GM23338 (cell line): ENCODE measurements around the gene SOX1. TPM values are rescaled to one million over a fixed set of nuclear protein-coding genes. Genes with fewer than 3 reads are reported as not detected.

Experiments
- ATAC-seq: fragments of 200-7000 bp; cut with Tn5 transposase; 3 replicates; pipeline ENCODE4 v1.9.1; 2020
- DNase-seq: peaks from one replicate; pipeline ENCODE4 v3.0.0-alpha.2; 2015; ENCODE audit warnings: low spot score
- H2AFZ ChIP-seq: fragments of 200-600 bp; sonication (generic); 2 replicates; pipeline ENCODE4 v1.8.0; 2016; ENCODE audit warnings: antibody characterized with exemption, mild to moderate bottlenecking, moderate library complexity
- H3F3A ChIP-seq: fragments of 200-600 bp; sonication (generic); replicated peaks from 2 replicates; pipeline ENCODE4 v1.8.0; 2017; ENCODE audit warnings: antibody characterized with exemption, mixed run types, low read depth
- H3K27ac ChIP-seq: fragments of 200-600 bp; sonication (generic); 2 replicates; pipeline ENCODE4 v1.6.1; 2016; ENCODE audit warnings: low read depth
- H3K27me3 ChIP-seq: fragments of 200-600 bp; sonication (generic); 2 replicates; pipeline ENCODE4 v1.8.0; 2016; ENCODE audit warnings: mild to moderate bottlenecking, mixed run types, moderate library complexity; ENCODE audit not compliant: insufficient read depth
- H3K36me3 ChIP-seq: fragments of 200-600 bp; sonication (generic); 2 replicates; pipeline ENCODE4 v1.8.0; 2016; ENCODE audit warnings: mild to moderate bottlenecking; ENCODE audit not compliant: insufficient read depth
- H3K4me1 ChIP-seq: fragments of 200-600 bp; sonication (generic); 2 replicates; pipeline ENCODE4 v1.8.0; 2016; ENCODE audit warnings: mild to moderate bottlenecking, moderate library complexity; ENCODE audit not compliant: insufficient read depth
- H3K4me2 ChIP-seq: fragments of 200-600 bp; sonication (generic); 2 replicates; pipeline ENCODE4 v1.7.1; 2017; ENCODE audit warnings: mixed run types
- H3K4me3 ChIP-seq: fragments of 200-600 bp; sonication (generic); 2 replicates; pipeline ENCODE4 v1.6.1; 2016; ENCODE audit warnings: mixed run types
- H3K79me2 ChIP-seq: fragments of 200-600 bp; sonication (generic); replicated peaks from 2 replicates; pipeline ENCODE4 v1.8.0; 2017; ENCODE audit warnings: mild to moderate bottlenecking; ENCODE audit not compliant: insufficient read depth
- H3K9me2 ChIP-seq: fragments of 200-600 bp; sonication (generic); 2 replicates; pipeline ENCODE4 v1.8.0; 2017; ENCODE audit not compliant: insufficient read depth
- H4K20me1 ChIP-seq: fragments of 200-600 bp; sonication (generic); replicated peaks from 2 replicates; pipeline ENCODE4 v1.8.0; 2017; ENCODE audit warnings: mild to moderate bottlenecking; ENCODE audit not compliant: insufficient read depth
- H3K27ac Mint-ChIP-seq: 2 replicates; pipeline ENCODE4 v1.8.0; 2020; ENCODE audit warnings: inconsistent platforms, mild to moderate bottlenecking, moderate library complexity, mixed read lengths
- H3K27me3 Mint-ChIP-seq: 3 replicates; pipeline ENCODE4 v1.8.0; 2022; ENCODE audit warnings: low read depth, mild to moderate bottlenecking, moderate library complexity, mixed read lengths, inconsistent platforms; ENCODE audit not compliant: insufficient read depth, poor library complexity
- H3K36me3 Mint-ChIP-seq: 3 replicates; pipeline ENCODE4 v1.8.0; 2021; ENCODE audit warnings: low read depth, mild to moderate bottlenecking, inconsistent platforms, moderate library complexity, mixed read lengths
- H3K4me1 Mint-ChIP-seq: 3 replicates; pipeline ENCODE4 v1.8.0; 2020; ENCODE audit warnings: mild to moderate bottlenecking, inconsistent platforms, mixed read lengths
- H3K4me3 Mint-ChIP-seq: 3 replicates; pipeline ENCODE4 v1.8.0; 2021; ENCODE audit warnings: moderate library complexity, mild to moderate bottlenecking, inconsistent platforms, mixed read lengths
- H3K9me3 Mint-ChIP-seq: 3 replicates; pipeline ENCODE4 v1.8.0; 2020; ENCODE audit warnings: moderate library complexity, mild to moderate bottlenecking, inconsistent platforms, mixed read lengths
- CREB1 ChIP-seq: fragments of 250-450 bp; sonication (Bioruptor Pico); IDR thresholded peaks from 2 replicates; pipeline ENCODE4 v1.5.0; 2020; ENCODE audit warnings: low read depth, mild to moderate bottlenecking, moderate library complexity
- CTCF ChIP-seq, 2 experiments: fragments of 200-600 bp in 1 of 2; sonication (generic) in 1 of 2; conservative IDR thresholded peaks; 2 replicates each; pipeline versions ENCODE4 v1.5.1 to v1.6.1; 2016 to 2017; ENCODE audit warnings: antibody characterized with exemption in 2 of 2, low read depth in 2 of 2, mild to moderate bottlenecking in 2 of 2, moderate library complexity in 1 of 2
- ETS1 ChIP-seq: IDR thresholded peaks from 2 replicates; pipeline ENCODE4 v1.6.1; 2016; ENCODE audit warnings: antibody characterized with exemption
- EZH2 ChIP-seq: fragments of 200-600 bp; sonication (generic); IDR thresholded peaks from one replicate; pipeline ENCODE4 v1.8.0; 2017; ENCODE audit warnings: antibody characterized with exemption, mild to moderate bottlenecking, low read depth; ENCODE audit not compliant: unreplicated experiment
- EZH2phosphoT487 ChIP-seq: fragments of 200-600 bp; sonication (generic); IDR thresholded peaks from one replicate; pipeline ENCODE4 v1.8.1; 2018; ENCODE audit warnings: antibody characterized with exemption; ENCODE audit not compliant: unreplicated experiment
- JUNB ChIP-seq: IDR thresholded peaks from one replicate; pipeline ENCODE4 v1.6.1; 2016; ENCODE audit warnings: antibody characterized with exemption; ENCODE audit not compliant: unreplicated experiment
- NANOG ChIP-seq: IDR thresholded peaks from 2 replicates; pipeline ENCODE4 v1.6.1; 2016; ENCODE audit warnings: antibody characterized with exemption, borderline replicate concordance
- POLR2AphosphoS5 ChIP-seq: IDR thresholded peaks from 2 replicates; pipeline ENCODE4 v1.6.1; 2016; ENCODE audit warnings: antibody characterized with exemption, low read depth
- STAT1 ChIP-seq: IDR thresholded peaks from one replicate; pipeline ENCODE4 v1.6.1; 2016; ENCODE audit warnings: antibody characterized with exemption; ENCODE audit not compliant: unreplicated experiment
- ZNF114 ChIP-seq: fragments of 250-450 bp; sonication (Bioruptor Pico); IDR thresholded peaks from 2 replicates; pipeline ENCODE4 v1.5.0; 2020; ENCODE audit warnings: mild to moderate bottlenecking, moderate library complexity
- ZNF331 ChIP-seq: fragments of 250-450 bp; sonication (Bioruptor Pico); IDR thresholded peaks from 2 replicates; pipeline ENCODE4 v1.5.0; 2020; ENCODE audit warnings: low read depth, mild to moderate bottlenecking, moderate library complexity
- polyA plus RNA-seq: library from polyadenylated mRNA; unstranded; fragments of >200 nt; fragmentation: Nextera tagmentation; extraction: Ambion mirVana; gene quantifications from 2 replicates; pipeline ENCODE4 v1.2.1, GENCODE V29; 2016
- total RNA-seq: library from RNA; depleted of rRNA; stranded (reverse); fragments of >200 nt; shearing (Covaris generic); gene quantifications from 2 replicates; pipeline ENCODE4 v1.2.3, GENCODE V29; 2014
- TF ChIP-seq, protein P1 (sequence below): fragments of 250-450 bp; sonication (Bioruptor Pico); IDR thresholded peaks from 2 replicates; pipeline ENCODE4 v1.5.0; 2020; ENCODE audit warnings: mild to moderate bottlenecking, moderate library complexity
- TF ChIP-seq, protein P2 (sequence below): IDR thresholded peaks from one replicate; pipeline ENCODE4 v1.6.1; 2018; ENCODE audit warnings: antibody characterized with exemption; ENCODE audit not compliant: unreplicated experiment

SOX1 gene
- total and polyA plus RNA-seq, 2 experiments from 2014 or later, result 0.10 to 0.17 TPM

DNA sequence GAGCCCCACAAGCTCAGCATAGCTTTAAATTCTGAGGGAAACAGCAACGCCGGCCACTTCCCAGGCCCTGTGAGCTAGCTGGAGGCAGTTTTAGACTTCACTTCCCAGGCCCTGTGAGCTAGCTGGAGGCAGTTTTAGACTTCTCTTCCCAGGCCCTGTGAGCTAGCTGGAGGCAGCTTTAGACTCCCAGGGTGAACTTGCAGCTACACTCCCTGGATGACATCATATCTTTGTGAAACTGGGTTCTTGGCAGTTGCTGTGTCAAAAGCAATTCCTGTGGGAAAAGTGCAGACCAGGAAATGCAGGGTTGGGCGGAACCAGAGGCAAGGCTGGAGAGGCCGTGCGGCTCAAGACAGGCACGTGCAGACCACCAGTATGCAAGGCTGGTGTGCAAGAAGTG lies 12.7 kb downstream of the SOX1 start:
- DNase-seq (no peak), ATAC-seq (peak; percentile 57)
- Histone ChIP-seq H3K9me2 (no peaks in the 10 kb centered on the region), H3K4me2 (peak overlapping the region; percentile 50), H3K79me2 (no peaks in the 10 kb centered on the region), H3K4me1 (peaks cover 20% of the 10 kb centered on the region), H3K4me3 (no peak overlapping the region), H3F3A (peaks cover 3% of the 10 kb centered on the region; the same call in 1 of the 2 replicates), H4K20me1 (0 out of 2 replicates have a peak, but pooled peaks cover 7% of the 10 kb centered on the region), H3K36me3 (0 out of 2 replicates have a peak, but pooled peaks cover 3% of the 10 kb centered on the region), H2AFZ (no peak overlapping the region), H3K27ac (no peak overlapping the region), H3K27me3 (peaks cover 43% of the 10 kb centered on the region)
- H3K27ac Mint-ChIP-seq, result no peak overlapping the region
- H3K4me3 Mint-ChIP-seq, result no peak overlapping the region
- TF ChIP-seq ZNF331 (CRISPR knock-in tag) (no peak), JUNB (no peak), ETS1 (no peak), CREB1 (CRISPR knock-in tag) (no peak), NANOG (no peak), EZH2 (no peak), STAT1 (no peak), ZNF114 (CRISPR knock-in tag) (no peak), POLR2AphosphoS5 (no peak), CTCF (conservative IDR thresholded peaks at IDR 0.05; ENCODE audit: low read depth in 2 of 2) (no peak), EZH2phosphoT487 (no peak)
- TF ChIP-seq, protein P1, sequence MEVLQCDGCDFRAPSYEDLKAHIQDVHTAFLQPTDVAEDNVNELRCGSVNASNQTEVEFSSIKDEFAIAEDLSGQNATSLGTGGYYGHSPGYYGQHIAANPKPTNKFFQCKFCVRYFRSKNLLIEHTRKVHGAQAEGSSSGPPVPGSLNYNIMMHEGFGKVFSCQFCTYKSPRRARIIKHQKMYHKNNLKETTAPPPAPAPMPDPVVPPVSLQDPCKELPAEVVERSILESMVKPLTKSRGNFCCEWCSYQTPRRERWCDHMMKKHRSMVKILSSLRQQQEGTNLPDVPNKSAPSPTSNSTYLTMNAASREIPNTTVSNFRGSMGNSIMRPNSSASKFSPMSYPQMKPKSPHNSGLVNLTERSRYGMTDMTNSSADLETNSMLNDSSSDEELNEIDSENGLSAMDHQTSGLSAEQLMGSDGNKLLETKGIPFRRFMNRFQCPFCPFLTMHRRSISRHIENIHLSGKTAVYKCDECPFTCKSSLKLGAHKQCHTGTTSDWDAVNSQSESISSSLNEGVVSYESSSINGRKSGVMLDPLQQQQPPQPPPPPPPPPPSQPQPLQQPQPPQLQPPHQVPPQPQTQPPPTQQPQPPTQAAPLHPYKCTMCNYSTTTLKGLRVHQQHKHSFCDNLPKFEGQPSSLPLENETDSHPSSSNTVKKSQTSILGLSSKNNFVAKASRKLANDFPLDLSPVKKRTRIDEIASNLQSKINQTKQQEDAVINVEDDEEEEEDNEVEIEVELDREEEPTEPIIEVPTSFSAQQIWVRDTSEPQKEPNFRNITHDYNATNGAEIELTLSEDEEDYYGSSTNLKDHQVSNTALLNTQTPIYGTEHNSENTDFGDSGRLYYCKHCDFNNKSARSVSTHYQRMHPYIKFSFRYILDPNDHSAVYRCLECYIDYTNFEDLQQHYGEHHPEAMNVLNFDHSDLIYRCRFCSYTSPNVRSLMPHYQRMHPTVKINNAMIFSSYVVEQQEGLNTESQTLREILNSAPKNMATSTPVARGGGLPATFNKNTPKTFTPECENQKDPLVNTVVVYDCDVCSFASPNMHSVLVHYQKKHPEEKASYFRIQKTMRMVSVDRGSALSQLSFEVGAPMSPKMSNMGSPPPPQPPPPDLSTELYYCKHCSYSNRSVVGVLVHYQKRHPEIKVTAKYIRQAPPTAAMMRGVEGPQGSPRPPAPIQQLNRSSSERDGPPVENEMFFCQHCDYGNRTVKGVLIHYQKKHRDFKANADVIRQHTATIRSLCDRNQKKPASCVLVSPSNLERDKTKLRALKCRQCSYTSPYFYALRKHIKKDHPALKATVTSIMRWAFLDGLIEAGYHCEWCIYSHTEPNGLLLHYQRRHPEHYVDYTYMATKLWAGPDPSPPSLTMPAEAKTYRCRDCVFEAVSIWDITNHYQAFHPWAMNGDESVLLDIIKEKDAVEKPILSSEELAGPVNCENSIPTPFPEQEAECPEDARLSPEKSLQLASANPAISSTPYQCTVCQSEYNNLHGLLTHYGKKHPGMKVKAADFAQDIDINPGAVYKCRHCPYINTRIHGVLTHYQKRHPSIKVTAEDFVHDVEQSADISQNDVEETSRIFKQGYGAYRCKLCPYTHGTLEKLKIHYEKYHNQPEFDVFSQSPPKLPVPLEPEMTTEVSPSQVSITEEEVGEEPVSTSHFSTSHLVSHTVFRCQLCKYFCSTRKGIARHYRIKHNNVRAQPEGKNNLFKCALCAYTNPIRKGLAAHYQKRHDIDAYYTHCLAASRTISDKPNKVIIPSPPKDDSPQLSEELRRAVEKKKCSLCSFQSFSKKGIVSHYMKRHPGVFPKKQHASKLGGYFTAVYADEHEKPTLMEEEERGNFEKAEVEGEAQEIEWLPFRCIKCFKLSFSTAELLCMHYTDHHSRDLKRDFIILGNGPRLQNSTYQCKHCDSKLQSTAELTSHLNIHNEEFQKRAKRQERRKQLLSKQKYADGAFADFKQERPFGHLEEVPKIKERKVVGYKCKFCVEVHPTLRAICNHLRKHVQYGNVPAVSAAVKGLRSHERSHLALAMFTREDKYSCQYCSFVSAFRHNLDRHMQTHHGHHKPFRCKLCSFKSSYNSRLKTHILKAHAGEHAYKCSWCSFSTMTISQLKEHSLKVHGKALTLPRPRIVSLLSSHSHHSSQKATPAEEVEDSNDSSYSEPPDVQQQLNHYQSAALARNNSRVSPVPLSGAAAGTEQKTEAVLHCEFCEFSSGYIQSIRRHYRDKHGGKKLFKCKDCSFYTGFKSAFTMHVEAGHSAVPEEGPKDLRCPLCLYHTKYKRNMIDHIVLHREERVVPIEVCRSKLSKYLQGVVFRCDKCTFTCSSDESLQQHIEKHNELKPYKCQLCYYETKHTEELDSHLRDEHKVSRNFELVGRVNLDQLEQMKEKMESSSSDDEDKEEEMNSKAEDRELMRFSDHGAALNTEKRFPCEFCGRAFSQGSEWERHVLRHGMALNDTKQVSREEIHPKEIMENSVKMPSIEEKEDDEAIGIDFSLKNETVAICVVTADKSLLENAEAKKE (CRISPR knock-in tag), result no peak
- TF ChIP-seq, protein P2, sequence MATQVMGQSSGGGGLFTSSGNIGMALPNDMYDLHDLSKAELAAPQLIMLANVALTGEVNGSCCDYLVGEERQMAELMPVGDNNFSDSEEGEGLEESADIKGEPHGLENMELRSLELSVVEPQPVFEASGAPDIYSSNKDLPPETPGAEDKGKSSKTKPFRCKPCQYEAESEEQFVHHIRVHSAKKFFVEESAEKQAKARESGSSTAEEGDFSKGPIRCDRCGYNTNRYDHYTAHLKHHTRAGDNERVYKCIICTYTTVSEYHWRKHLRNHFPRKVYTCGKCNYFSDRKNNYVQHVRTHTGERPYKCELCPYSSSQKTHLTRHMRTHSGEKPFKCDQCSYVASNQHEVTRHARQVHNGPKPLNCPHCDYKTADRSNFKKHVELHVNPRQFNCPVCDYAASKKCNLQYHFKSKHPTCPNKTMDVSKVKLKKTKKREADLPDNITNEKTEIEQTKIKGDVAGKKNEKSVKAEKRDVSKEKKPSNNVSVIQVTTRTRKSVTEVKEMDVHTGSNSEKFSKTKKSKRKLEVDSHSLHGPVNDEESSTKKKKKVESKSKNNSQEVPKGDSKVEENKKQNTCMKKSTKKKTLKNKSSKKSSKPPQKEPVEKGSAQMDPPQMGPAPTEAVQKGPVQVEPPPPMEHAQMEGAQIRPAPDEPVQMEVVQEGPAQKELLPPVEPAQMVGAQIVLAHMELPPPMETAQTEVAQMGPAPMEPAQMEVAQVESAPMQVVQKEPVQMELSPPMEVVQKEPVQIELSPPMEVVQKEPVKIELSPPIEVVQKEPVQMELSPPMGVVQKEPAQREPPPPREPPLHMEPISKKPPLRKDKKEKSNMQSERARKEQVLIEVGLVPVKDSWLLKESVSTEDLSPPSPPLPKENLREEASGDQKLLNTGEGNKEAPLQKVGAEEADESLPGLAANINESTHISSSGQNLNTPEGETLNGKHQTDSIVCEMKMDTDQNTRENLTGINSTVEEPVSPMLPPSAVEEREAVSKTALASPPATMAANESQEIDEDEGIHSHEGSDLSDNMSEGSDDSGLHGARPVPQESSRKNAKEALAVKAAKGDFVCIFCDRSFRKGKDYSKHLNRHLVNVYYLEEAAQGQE, result no peak
- H3K27me3 Mint-ChIP-seq, result peaks cover 26% of the 10 kb centered on the region
- H3K36me3 Mint-ChIP-seq, result peaks cover 8% of the 10 kb centered on the region; the same call in 2 of the 3 replicates
- peaks cover 16% of the 10 kb centered on the region for H3K9me3 Mint-ChIP-seq
- peaks cover 11% of the 10 kb centered on the region; the same call in 2 of the 3 replicates for H3K4me1 Mint-ChIP-seq
